Activated T-helper 9 cell treated with anti-CD3 and anti-CD28 coated beads, Interleukin-2, amount 50 U/mL, for 16 hours (primary cell): Measurements from ENCODE around the gene SCRN2.

Experiments
- DNase-seq: peaks from one replicate; pipeline ENCODE4 v3.0.0-alpha.2; 2020; ENCODE audit warnings: low read depth

The SCRN2 gene

DNA sequence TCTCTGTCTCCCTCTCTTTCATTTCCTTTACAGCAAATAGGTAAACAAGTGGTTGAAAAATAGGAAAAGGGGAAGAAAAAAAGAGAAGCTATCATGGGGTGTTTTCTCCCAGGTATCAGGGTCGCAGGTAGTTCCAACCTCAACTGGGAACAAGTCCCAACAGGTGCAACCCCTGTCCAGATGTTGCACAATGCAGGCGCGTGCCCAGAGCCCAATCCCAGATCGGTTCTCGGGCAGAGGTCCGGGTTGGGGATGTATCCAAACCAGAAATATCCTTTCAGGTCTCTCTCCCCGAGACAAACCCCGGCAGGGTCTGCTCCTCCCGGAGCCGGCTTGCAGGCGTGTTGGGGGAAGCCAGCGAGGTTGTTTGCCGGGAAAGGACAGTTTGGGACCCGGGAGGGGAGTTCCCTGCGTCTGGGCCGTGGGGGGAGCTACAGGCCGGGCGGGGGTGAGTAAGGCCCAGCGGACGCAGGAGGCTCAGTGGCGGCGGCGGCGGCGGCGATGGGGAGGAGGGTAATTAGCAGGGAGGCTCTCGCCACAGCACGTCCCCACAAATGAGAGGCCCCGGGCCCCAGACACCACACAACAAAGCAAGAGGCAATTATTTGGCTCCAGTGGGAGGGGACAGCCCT, 31.1 kb upstream of the SCRN2 start:
- no peak for DNase-seq

DNA sequence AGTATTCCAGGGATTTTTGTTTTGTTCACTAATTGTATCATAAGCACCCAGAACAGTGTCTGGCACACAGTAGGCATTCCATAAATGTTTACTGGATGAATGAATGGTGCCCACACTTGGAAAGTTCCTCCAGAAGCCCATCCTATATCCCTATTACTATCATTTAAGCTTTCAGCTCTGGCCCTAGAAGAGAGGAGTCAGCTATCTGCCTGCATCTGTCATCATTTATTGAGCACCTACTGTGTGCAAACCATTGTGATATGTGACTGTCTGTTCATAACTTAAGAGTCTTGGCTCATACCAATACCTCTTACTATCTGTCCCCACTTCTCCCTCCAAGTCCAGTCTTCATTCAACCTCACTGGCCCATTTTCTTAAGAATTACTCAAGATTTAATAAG, 30.0 kb upstream of the SCRN2 start:
- DNase-seq: no peak

DNA sequence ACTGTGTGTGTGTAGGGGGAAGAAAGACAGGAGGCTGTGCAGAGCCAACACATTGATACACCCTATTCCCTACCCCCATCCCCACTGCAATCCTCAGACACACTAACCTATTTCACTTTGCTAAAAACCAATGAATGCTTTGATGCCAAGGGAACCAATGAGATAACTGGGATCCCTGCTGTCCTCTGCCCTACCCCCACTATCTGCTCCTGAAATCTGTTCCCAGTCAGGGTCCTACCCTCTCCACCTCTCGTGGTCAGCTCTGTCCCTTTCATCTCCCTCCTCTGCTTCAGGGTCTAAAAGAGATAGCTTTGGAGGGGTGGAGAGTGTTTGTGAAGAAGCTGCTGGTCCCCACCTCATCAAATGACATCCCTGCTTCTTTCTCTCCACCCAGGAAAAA, 29.0 kb upstream of the SCRN2 start:
- DNase-seq: no peak

DNA sequence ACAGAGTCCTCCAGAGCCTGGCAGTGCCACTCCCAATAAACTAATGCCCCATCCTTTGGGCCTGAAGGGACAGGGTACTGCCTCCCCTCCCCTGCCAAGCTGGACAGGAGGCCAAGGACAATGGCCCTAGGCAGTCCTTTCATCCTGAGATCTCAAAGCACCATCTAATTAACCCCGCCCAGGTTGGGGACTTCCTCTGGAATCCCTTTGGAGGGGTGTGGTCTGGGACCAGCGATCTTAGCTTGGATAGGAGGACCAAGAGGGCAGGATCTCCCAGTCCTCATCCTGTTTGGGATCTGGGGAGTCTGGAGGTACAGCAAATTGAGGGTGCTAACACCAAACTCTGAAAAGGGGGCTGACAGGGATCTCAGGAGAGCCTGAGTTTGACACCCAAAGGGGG, 28.0 kb upstream of the SCRN2 start:
- DNase-seq: no peak

DNA sequence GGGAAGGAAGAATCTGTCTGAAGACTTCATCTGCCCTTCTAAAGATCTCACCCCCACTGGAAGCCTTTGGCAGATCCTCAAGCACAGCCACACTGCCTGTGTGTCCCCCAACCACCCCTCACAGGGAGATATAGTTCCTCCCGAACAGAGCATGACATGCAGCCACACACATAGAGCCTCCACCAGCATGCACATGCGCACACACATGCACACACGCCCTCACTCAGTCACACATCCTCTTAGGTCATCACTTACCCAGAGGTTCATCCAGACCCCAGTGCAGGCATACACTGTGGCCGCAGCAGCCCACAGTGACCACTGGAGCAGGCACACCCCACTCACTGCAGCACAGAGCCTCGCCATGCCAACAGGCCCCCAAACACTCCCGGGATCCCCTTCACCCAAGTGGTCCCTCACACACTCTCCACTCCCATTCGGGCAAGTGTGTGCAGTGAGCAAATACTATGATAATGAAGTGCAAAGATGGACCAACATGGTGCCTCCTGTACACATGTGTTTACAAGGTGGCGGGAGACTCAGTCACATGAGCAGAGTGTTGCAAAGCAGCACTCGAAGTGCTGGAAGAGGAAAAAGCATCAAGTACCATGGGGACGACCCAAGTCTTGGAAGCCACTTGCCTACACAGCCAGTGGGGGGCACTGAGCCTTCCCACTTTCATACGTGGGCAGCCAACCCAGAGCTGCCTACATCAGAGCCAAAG, 26.9 kb upstream of the SCRN2 start:
- DNase-seq: no peak

DNA sequence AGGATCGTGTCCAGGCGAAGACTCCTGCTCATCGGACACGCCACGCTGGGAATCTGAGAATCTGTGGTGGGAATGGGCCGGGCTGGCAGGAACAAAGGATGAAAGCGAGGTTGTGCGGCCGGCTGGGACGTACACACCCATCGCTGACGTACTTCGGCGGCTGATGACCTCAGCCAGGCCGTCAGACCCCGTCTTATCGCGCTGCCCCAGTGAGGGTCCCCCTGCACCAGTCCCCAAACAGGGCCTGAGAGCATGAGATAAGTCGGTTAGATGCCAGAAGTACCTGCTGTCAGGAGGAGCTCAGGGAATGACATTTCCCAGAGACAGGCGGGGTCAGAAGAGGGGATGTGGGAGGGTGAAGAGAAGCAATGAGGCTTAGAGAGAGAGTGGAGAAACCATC, 25.9 kb upstream of the SCRN2 start:
- DNase-seq: no peak

DNA sequence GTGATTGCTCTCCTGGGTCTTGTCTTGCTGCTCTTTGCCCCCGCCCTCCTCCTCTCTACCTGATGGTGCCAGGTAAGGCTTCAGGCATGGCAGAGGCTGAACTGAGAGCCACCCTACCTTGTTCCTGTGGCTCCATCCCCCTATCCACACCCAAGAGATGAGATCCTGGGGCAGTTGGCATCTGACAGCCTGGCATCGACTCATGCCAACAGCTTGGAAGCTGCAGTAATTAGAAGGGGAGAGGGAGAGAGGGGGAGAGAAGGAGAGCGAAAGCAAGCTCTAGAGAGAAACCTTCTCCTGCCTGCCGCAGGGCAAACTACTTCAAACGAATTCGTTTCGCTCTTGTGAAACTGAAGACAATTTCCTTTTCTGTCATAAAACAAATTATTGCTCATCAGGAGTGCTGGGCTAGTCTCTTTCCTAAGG, 23.7 kb upstream of the SCRN2 start:
- no peak for DNase-seq

DNA sequence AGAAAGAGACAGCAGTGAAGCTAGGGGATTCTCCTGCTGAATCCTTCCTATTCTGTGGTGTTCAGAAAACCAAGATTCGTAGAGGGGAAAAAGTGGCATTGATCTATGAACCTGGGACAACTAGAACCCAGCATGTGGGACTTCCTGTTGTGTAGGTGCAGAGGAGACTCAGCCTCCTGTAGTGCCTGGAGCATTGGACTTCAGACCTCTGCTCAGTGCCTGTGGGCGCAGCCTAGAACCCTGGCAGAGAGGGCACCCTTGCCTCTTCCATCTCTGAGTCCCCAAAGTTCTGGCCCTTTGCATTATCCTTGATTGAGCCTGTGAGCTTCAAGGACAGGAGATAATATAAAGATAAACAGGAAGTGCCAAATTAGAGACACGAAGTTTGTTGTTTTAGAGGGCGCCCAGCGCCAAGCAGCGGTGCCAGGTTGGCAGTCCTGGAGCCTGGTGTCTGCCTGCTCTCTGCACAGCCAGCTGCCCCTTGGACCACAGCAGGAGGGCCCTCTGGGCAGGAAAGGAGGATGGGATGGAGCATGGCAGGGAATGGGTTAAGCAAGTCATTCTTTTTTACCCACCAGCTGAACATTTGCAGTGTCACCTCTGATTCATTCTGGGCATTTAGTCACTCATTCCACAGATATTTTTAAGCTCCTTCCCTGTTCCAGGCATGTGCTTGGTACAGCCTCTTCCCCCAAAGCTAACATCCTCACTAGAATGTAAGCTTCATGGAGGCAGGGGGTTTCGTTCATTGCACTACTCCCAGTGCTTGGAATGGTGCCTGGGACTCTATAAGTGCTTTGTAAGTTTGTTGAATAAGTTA, 21.8 kb upstream of the SCRN2 start:
- DNase-seq: no peak

DNA sequence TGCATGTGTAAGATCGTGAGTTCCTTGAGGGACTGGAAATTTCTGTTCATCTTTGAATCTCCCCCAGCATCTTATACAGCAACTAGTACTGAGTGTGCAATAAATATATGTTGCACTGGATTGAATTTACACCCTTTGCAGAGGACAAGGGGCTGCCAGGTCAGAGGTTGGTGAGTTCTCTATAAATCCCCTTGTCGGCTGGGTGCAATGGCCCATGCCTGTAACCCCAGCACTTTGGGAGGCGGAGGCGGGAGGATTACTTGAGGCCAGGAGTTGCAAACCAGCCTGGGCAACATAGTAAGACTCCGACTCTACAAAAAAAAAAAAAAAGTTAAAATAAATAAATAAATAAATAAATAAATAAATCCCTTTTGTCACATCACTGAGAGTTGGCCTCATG, 19.3 kb upstream of the SCRN2 start:
- no peak for DNase-seq

DNA sequence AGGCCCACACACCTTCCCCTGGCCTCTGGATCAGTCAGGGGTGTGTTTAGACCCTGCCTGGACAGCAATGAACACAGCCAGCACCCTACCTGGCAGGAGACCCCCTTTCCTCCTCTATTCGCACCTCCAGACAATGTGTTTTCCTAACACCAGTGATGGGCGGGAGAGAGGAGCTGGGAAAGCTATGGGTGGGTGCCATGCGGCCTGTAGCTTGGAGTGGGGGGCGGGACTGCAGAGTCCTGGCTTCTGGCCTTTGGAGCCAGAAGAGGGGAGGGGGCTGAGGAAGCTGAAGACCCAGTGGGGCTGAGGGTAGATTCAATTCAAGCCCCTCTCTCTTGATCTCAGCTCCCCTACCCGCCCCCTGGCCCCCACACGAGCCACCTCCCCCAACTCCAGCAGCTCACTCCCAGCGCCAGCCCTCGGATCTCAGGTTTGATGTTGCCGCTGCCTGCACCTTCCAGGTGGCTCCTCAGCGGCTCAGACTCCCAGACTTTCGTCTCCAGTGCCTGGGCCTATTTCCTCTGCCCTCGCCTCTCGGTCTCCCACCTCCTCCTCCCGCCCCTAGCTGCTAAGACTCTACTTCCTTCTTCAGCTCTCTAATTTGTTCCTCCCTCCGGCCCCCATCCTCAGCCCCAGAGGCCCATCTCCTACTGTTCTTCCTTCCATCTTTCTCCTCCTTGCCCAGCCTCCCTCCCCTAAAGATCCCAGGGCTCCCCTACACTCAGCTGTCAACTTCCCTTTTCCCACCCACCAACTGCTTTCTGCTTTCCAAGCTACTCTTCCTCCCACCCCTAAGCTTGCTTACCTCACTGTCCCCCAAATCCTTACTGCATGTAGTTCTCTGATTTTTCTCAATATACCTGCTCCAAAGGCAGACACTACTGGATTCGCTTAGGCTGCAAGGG, 16.7 kb upstream of the SCRN2 start:
- DNase-seq: no peak

DNA sequence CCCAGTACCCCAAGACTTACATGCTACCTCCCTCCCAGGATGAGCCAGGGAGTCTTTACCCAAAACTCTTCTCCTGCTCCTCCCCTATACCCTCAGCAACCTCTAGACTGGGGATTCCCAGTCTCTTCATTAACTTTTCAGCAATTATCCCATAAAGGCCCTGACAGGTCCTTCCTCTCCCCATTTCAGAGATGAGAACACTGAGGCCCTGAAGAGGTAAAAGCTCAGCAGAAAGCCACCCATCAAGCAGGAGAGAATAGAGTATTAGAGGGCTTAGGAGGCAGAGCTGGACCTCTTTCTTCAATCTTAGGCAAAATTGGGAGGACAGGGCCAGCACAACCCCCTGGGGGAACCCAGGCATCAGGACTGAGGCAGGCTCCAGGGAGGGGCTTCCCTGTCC, 15.8 kb upstream of the SCRN2 start:
- DNase-seq: no peak

DNA sequence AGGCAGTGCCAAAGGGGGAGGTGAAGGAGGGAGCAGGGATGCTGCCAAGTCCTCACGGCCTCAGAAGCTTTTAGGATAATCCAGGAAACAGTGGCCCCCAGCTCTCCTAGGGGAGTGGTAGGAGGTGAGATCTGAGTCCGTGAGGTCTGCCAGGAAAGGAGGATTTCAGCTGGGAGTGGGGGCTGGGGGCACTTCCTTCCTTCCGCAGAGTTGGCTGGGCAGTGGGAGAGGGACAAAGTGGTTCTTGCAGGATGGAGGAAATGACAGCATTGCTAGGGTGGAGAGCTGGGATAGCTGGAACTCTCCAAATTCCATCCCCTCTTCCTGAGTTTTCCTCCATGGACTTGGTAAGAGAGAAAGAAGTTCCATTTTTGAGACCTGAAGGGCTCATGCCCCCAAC, 14.7 kb upstream of the SCRN2 start:
- DNase-seq: no peak

DNA sequence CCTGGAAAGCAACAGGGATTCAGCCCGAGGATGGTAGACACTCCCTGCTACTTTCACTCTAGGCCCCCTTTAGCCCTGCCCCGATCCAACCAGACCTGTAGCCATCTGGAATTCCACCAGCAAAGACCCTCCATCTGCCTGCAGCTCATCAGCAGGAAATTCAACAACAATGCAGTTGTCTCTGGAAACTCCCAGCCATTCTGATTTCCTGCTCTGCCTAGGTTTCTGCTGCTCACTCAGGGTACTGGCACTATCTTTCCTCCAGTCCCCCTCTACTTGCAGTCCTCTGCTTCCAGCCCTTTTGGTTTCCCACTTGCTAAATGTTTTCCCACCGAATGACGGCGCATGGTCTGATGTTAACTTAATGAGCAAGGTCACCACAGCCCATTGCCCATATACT, 12.5 kb upstream of the SCRN2 start:
- DNase-seq: no peak

DNA sequence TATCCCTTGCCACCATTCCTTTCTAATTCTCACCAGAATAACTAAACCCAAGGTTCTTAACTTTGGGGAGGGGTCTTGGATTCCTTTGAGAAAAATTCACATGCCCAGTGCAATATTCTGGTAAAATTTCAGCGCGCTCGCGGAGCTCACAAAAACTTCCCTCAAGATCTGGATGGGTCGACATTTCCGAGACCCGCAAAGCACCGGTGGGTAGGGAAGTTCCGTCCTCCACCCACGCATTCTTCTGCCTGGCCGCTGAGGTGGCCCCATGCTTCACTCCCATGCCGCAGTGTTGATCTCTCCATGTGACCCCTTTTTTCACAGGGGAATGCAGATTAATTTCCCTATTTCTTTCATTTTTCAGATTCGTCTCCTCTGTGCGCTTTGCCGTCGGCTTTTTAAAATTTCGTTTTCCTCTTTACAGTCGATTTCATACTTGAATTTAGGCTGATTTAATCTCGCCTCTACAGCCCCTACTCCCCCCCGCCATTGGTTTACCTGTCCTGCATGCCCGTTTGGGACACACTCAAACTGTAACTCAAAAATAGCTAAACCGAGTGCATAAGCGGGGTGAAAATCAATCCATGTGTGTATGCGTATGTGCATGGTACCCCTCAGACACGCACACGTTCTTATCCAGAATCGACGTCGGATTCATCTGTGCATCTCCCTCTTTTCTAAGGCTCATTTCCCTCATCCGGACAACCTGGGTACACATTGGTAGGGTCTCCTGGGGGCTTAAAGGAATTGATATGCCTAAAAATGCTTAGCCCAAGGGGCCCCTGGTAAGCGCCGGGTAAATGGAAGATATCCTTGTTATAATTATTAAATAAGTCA, 11.3 kb upstream of the SCRN2 start:
- no peak for DNase-seq

DNA sequence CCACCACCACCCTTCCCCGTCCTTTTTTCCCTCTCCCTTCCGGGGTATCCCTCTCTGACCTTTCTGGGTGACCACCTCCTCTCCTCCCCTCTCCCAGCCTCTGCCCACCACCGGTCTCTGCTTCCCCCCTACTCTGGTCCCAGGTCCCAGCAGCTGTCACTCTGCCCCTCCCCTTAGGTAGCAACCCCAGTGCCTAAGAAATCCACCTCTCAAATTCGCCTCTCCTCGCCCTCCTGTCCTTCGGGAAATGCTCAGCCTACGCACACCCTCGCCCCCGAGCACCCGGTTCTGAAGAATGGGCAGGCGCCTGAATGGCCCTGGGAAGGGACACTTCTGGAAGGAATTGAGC, 10.7 kb upstream of the SCRN2 start:
- no peak for DNase-seq

DNA sequence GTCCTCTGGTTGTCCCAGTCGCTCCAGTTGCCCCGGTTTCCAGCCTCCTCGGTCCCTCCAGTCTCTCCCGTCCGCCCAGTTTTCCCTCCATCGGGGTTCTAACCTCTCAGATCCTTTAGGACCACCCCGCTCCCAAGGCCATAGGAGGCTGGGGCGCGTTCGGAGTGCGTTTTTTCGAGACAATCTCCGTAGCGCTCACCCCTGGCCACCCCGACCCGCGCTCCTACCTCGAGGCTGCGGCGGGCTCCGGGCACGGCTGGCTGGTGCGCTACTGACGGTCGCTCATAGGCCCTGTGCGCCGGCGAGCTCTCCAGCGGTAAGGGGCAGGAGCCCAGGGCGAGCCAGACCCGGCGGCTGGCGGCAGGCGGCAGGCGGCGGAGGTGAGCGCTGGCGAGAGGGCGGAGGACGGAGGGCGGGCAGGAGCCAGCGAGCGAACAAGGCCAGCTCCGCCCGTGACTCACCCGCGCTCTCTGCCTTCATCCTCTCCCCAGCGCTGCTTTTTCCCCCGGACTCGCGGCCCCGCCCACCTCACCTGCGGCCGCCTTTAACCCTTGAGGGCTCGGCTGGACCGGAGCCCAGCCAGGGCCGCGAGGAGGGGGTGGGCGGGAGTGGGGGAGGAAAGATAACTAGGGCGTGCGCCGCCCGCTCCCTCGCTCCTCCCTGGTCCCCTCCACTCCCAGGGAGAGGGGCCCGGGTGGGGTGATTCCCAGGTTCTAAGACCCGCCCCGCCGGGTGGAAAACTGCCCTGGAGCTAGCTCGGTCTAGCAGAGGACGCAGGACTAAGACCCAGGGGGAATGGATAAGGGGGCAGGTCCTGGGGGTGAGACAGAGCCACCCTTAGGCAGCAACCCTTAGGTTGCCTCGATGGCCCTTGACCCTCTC, 9.9 kb upstream of the SCRN2 start, which contains the start of gene SP6:
SP6 (minus strand) TSS at position 472 of the 882 bp plus-strand sequence. CDS start 2,734 bp downstream, outside the sequence.
- DNase-seq: peak; percentile 59

DNA sequence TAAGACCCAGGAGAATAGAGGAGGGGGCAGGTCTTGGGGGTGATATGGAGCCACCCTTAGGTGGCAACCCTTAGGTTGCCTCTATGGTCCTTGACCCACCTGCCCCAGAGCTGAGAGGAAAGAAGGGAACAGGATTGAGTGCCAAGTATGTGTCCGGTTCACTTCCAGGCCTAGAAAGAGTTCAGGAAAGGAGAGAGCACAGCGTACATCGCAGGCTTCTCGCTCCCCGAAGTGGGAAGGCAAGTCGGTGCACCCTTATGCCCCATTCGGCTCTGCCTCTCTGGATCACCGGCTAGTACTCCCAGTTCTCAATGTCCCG, 9.3 kb upstream of the SCRN2 start:
- no peak for DNase-seq

DNA sequence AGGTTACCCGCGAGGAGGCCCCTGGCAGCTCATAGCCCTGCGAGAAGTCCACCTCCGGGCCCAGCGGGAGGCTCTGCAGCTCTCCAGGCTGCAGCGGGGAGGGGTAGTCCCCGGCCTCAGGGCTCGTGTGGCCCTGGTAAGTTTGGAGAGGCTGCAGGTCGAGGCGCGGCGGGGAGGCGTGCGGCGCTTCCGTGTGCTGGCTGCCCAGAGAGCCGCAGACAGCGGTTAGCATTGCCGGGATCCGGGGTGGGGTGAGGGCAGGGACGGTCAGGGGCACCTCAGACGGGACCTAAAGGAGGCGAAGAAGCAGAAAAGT, 7.1 kb upstream of the SCRN2 start:
- no peak for DNase-seq

DNA sequence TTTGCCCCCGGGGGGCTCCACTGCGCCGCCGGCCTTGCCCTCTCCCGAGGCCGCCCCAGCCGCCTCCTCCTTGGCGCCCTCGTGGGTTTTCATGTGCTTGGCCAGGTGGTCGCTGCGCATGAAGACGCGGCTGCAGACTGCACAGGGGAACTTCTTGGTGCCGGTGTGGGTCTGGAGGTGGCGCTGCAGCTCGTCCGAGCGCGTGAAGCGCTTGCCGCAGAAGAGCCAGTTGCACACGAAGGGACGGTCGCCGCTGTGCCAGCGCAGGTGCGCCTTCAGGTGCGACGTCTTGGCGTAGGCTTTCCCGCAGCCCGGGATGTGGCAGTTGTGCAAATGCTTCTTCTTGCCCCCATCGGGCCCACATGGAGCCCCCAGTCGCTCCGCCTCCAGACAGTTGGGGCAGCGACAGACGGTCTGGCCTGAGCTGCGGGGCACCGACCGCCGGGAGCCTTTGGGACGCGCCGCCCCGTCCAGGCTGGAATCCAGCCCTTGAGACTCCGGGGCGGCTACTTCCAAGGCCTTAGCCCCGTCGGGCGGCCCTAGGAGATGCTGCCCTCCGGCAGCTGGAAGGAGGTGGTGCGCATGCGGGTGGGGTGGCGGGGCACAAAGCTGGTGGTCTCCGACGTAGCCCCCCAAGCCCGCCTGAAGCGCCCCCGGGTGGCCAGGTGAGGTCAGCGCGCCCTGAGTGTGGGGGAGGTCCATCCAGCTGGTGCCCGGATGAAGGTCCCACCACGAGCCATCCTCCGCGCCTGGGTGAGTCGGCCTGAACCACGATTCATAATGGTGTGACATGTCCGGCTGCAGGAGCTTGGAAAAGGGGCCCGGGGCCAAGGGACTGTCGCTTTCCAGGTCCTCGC, 6.5 kb upstream of the SCRN2 start:
- DNase-seq: no peak
